Prostate gland (tissue), 2 donors: Measurements from ENCODE around the gene MCM10. TPM values are rescaled to one million over a fixed set of nuclear protein-coding genes. Genes with fewer than 3 reads are reported as not detected.

Experiments used
- DNase-seq: peaks from one replicate; pipeline ENCODE4 v3.0.0-alpha.2; 2019; ENCODE audit warnings: low spot score
- H3K27ac ChIP-seq, 2 donors: fragments of 200-600 bp; sonication (generic); 2 replicates each; pipeline ENCODE4 v1.5.1; 2017 to 2019
- H3K27me3 ChIP-seq: fragments of 200-600 bp; sonication (generic); replicated peaks from 2 replicates; pipeline ENCODE4 v1.5.1; 2019; ENCODE audit not compliant: insufficient read depth
- H3K36me3 ChIP-seq, 2 donors: fragments of 200-600 bp; sonication (generic); 1 replicate in 1 of 2; 2 replicates in 1 of 2; pipeline versions ENCODE4 v1.5.1 to v1.8.1; 2017 to 2019
- H3K4me1 ChIP-seq: fragments of 200-600 bp; sonication (generic); replicated peaks from 2 replicates; pipeline ENCODE4 v1.5.1; 2019
- H3K4me3 ChIP-seq, 2 donors: fragments of 200-600 bp; sonication (generic); 2 replicates each; pipeline ENCODE4 v1.5.1; 2017 to 2019
- H3K9me3 ChIP-seq: fragments of 200-600 bp; sonication (generic); 2 replicates; pipeline ENCODE4 v1.5.1; 2017
- CTCF ChIP-seq, 4 experiments: fragments of 200-600 bp in 2 of 4; fragments of 450-650 bp in 2 of 4; sonication (generic) in 2 of 4; IDR thresholded peaks; 1 replicate in 3 of 4; 2 replicates in 1 of 4; pipeline ENCODE4 v1.5.1; 2016 to 2019; ENCODE audit warnings: antibody characterized with exemption in 4 of 4, mild to moderate bottlenecking in 2 of 4, moderate library complexity in 2 of 4
- POLR2A ChIP-seq: fragments of 450-650 bp; IDR thresholded peaks from one replicate; pipeline ENCODE4 v1.6.1; 2016; ENCODE audit warnings: antibody characterized with exemption, mild to moderate bottlenecking
- POLR2AphosphoS5 ChIP-seq: sonication (generic); formaldehyde crosslinking; IDR thresholded peaks from one replicate; pipeline ENCODE4 v1.6.1; 2017; ENCODE audit warnings: antibody characterized with exemption
- WGBS: methylation state at CpG from one replicate; pipeline ENCODE4 v1.1.5; 2018; 5-methylcytosine and 5-hydroxymethylcytosine counted together
- intact Hi-C: fragments of 100-400 bp; cut with DNase I; formaldehyde crosslinking; loops from one replicate; pipeline ENCODE4 v1.14.2; 2022
- total RNA-seq, 2 donors: library from RNA; depleted of rRNA; stranded (reverse); fragments of >200 nt; gene quantifications; one replicate each; pipeline ENCODE4 v1.1.0, GENCODE V29; 2016

Gene MCM10
- total RNA-seq, 2 donors from 2014 or later, result 0.55 to 1.6 TPM

- no peak overlapping the region for H3K27ac ChIP-seq
- no peaks in the 10 kb centered on the region for H3K9me3 ChIP-seq
- no peak overlapping the region for H3K4me3 ChIP-seq
- TF ChIP-seq CTCF (IDR thresholded peaks at IDR 0.05), result no peak
- TF ChIP-seq POLR2A, result no peak
- TF ChIP-seq POLR2AphosphoS5, result no peak
- DNase-seq, result no peak
- H3K4me1 ChIP-seq, result no peaks in the 10 kb centered on the region
- H3K27me3 ChIP-seq, result no peaks in the 10 kb centered on the region
- intact Hi-C loops, result no loop called here
- WGBS, result 88% methylated on average over 7 of the region's 7 CpGs
- H3K36me3 ChIP-seq, result no peaks in the 10 kb centered on the region
Measured at GRCh38 chr10:13213163-13213562, 51.8 kb downstream of the MCM10 start.

GRCh38 chr10:13218878-13219277, 57.5 kb downstream of the MCM10 start:
- no peak for DNase-seq
- intact Hi-C loops, result no loop called here
- Histone ChIP-seq H3K27ac (no peak overlapping the region), H3K27me3 (no peaks in the 10 kb centered on the region), H3K9me3 (no peaks in the 10 kb centered on the region), H3K36me3 (no peaks in the 10 kb centered on the region), H3K4me3 (no peak overlapping the region), H3K4me1 (no peaks in the 10 kb centered on the region)
- TF ChIP-seq POLR2A, result no peak
- TF ChIP-seq POLR2AphosphoS5, result no peak
- TF ChIP-seq CTCF (IDR thresholded peaks at IDR 0.05), result no peak
- 88% methylated on average over 4 of the region's 4 CpGs for WGBS

- Histone ChIP-seq H3K4me1 (no peaks in the 10 kb centered on the region), H3K27ac (no peak overlapping the region), H3K27me3 (no peaks in the 10 kb centered on the region), H3K9me3 (no peaks in the 10 kb centered on the region), H3K36me3 (no peaks in the 10 kb centered on the region), H3K4me3 (no peak overlapping the region)
- TF ChIP-seq POLR2AphosphoS5 (no peak), POLR2A (no peak), CTCF (IDR thresholded peaks at IDR 0.05) (no peak)
- 48% methylated on average over 12 of the region's 12 CpGs for WGBS
- intact Hi-C loops, result no loop called here
- no peak for DNase-seq
Measured at GRCh38 chr10:13219685-13220670, 58.6 kb downstream of the MCM10 start.

- Histone ChIP-seq H3K27me3 (no peaks in the 10 kb centered on the region), H3K4me3 (no peak overlapping the region), H3K36me3 (no peaks in the 10 kb centered on the region), H3K27ac (no peak overlapping the region), H3K9me3 (no peaks in the 10 kb centered on the region), H3K4me1 (no peaks in the 10 kb centered on the region)
- DNase-seq, result no peak
- intact Hi-C loops, result no loop called here
- 74% methylated on average over 8 of the region's 8 CpGs for WGBS
- no peak for TF ChIP-seq POLR2A
- TF ChIP-seq POLR2AphosphoS5, result no peak
- no peak for TF ChIP-seq CTCF (IDR thresholded peaks at IDR 0.05)
Measured at GRCh38 chr10:13221572-13221971, 60.2 kb downstream of the MCM10 start.

- Histone ChIP-seq H3K27me3 (no peaks in the 10 kb centered on the region), H3K4me3 (no peak overlapping the region), H3K27ac (no peak overlapping the region), H3K9me3 (no peaks in the 10 kb centered on the region), H3K36me3 (no peaks in the 10 kb centered on the region), H3K4me1 (no peaks in the 10 kb centered on the region)
- no peak for DNase-seq
- WGBS, result 89% methylated on average over 6 of the region's 6 CpGs
- TF ChIP-seq CTCF (IDR thresholded peaks at IDR 0.05) (no peak), POLR2AphosphoS5 (no peak), POLR2A (no peak)
- intact Hi-C loops, result no loop called here
Measured at GRCh38 chr10:13222151-13222550, 60.8 kb downstream of the MCM10 start.
